GM19238 (cell line): ENCODE data around the gene PACS2.
"Not testable (repeated sequence)": the region's sequence is repeated elsewhere in the genome, so short reads cannot be mapped to it uniquely, and the experiment has no call there.

ENCODE experiments used
- DNase-seq: peaks from one replicate; pipeline ENCODE4 v3.0.0; 2011; ENCODE audit warnings: low spot score; ENCODE audit not compliant: insufficient read length

Gene PACS2

DNA sequence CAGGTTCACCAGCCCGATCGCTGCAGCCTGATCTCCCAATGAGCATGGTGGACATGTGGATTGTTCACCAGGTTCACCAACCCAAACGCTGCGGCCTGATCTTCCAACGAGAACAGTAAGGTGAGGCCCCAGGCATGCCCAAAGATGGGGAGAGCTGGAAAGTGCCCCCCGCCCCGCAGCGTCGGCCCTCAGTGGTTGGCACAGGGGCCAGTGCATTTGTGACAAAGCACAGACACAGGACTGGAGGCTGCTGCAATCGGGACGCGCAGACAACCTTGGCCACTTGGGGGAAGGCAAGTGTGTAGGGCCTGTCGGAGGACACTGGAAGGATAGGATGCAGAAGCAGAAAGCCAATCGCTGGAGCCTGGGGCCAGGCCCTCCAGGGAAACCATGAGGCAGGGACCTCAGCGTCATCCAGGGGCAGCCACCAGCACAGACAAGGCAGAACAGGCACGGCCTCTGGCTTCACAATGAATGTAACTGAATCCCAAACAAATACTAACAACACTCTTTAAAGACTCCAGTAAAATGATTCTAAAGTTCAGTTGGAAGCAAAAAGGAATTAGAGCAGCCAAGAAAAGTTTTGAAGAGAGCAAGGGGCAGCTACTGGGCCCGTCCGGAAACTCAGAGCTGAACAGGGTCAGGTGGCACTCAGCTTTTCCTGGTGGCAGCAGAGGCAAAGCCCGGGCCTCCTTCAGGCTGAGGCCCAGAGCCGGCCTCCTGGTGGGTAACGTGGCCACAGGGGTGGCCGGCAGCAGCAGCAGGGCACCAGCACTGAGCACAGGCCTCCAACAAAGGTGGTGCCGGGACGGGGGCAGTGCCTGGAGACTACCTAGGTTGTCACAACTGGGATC, 27.1 kb upstream of the PACS2 start:
- no peak for DNase-seq

DNA sequence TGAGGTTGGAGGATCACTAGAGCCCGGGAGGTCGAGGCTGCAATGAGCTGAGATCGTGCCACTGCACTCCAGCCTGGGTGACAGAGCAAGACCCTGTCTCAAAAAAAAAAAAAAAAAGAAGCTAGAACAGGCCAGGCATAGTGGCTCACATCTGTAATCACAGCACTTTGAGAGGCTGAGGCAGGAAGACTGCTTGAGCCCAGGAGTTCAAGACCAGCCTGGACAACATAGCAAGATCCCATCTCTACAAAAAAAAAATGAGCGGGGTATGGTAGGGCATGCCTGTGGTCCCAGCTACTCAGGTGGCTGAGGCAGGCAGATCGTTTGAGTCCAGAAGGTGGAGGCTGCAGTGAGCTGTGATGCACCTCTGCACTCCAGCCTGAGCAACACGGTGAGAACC, 25.6 kb upstream of the PACS2 start:
- not testable (repeated sequence) for DNase-seq

DNA sequence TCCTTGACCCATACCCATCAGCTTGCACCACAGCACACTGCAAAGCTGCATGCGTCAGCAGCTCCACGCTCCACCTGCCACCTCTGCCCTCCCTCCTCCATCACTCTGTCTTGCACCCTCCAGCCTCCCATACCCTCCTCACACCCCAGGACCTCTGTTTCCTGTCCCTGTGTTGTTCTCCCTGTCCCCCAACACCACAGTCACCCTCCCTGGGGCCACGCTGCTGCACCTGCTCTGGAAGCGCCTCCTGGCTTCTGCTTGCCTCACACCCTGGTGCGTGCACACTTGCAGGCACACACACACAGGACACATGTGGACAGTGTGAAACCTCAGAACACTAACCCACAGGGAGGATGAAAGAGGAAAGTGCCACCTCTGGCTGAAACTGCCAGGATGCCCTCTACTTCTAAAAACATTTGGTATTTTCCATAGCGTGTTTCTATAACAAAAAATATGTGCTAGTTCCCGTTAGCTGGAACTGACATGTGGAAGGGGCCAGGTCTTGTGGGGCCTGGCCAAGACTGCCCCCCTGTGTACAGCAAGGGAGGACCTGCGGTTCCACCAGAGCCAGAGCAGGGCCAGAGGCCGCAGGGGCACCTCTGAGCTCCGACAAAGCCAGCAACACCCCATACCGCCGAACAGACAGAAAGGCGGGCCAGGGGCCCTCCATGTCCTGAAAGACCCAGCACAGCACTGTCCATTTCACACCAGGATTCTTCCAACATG, 23.8 kb upstream of the PACS2 start:
- DNase-seq: peak; percentile 47

DNA sequence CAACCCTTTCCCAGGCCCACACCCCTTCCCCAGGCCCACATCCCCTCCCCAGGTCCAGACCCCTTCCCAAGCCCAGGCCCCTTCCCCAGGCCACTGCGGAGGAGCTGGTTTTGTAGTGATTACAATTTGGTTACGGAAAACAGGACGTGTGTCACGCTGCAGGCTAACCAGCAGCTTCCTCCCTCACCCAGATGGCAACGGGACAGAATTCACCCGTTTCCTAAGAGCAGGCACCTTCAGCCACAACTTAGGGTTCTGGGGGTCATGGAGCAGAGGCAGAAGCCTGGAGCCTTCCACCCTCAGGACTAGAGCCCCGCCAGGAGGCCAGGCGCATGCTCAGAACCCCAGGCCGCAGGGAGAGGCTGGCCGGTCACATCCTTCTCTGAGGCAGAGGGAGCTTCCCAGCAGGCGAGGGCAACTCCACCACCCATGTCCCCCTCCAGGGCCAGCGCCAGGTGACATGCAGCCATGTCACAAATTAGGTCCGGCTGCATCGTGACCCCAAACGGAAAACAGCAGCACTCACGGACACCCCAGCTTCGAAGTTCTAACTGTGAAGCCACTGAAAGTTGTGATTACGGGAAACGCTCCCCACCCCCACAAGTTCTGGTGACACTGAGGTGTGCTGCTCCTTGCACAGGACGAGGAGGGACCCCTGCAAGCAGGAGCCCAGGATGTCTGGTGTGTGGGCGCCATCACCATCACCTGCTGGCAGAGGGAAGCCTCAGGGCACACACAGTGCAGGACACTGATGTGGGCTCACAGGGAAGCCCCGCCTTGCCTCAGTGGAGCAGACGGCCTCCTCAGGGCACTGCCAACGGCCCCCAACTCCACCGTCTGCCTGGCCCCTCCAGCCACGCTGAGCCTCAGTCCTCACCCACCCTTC, 21.5 kb upstream of the PACS2 start:
- DNase-seq: no peak

DNA sequence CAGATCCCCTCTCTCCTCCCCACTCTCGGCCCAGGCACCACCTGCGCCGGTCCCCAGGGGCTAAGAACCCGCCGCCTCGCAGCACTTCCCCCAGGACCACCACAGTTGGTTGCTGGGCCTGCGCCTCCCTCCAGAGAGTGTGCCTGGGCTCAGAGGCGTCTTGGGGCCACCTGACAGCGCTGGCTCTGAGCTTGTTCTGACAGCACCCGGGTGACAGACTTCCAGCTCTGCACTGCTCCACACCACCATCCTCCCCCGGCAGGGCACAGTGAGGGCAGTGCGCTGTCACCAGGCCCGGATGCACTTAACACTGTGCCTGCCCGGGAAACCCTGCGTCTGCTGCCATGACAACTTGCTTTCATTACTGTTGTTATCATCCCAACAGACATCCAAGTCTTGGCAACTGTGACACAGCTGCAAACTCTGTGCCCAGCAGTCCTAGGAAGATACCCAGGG, 20.4 kb upstream of the PACS2 start:
- peak; percentile 60 for DNase-seq

DNA sequence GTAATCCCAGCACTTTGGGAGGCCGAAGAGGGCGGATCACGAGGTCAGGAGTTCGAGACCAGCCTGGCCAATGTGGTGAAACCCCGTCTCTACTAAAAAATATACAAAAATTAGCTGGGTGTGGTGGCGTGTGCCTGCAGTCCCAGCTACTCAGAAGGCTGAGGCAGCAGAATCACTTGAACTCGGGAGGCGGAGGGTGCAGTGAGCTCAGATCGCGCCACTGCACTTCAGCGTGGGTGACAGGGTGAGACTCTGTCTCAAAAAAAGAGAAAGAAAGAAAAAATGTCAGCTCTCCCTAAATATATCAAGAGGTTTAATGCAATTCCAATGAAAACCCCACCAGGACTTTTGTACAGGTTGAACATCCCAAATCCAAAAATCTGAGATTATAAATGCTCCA, 17.2 kb upstream of the PACS2 start:
- not testable (repeated sequence) for DNase-seq

DNA sequence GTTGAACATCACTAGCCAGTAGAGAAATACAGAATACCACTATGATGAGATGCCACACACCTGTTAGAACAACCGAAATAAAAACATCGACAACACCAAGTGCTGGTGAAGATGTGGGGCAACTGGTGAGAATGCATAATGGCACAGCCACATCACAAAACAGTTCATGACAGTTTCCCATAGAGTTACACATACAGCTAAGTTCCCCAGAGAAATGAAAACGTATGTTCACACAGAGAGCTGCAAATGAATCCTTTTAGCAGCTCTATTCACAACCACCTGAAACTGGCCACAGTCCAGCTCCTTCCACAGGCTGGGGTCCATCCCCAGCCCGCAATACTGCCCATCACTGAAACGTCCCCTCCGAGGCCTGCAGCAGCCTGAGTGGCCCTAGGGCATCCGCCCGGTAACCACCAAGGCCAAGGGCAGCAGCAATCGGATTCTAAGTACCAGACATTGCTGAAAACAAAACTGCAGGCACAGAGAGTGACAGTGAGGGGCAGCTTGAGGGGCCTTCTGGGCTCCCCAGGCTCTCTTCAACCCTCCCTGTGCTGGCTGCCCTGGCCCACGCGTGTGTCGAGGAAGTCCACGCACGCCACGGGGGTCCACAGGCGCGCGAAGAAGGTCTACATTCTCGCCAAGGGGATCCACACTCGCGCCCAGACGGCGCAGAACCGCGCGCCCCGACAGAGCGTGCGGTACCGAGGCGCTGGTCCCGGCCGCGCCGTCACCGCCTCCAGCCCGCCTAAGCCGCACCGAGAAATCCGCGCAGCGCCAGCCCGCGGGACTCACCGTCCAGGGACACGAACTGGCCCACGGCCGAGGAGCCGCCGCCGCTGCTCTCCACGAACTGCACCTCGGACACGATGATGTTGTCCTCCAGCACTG, 14.7 kb upstream of the PACS2 start:
- no peak for DNase-seq

DNA sequence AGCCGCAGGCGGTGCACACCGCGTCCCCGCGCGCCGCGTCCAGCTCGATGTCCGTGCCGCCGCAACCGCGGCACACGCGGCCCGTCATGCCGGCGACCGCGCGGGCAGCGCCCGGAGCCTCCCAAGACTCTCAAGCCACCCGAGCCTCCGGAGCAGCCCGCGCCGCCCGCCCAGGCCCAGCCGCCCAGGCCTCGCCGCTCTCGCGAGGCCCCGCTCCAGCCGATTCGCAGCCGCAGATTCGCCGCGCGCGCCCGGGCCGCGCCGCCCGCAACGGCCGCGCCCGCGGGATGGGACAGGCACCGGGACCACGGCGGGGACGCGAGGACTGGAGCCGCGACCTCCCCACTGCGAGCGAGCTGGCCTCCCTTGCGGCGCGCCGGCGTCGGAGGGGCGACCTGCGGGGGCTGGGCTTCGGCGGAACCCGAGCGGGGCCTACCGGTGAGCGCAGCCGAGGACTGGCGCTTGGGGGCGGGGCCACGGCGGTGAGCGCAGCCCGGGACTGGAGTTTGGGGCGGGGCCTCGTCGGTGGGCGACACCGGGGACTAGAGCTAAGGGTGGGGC, 13.9 kb upstream of the PACS2 start, which contains the start of gene BRF1:
Gene BRF1, minus strand, starts transcription at position 460 of the 561 bp plus-strand sequence. Its CDS starts 372 bp downstream, at position 88.
- peak; percentile 95 for DNase-seq

DNA sequence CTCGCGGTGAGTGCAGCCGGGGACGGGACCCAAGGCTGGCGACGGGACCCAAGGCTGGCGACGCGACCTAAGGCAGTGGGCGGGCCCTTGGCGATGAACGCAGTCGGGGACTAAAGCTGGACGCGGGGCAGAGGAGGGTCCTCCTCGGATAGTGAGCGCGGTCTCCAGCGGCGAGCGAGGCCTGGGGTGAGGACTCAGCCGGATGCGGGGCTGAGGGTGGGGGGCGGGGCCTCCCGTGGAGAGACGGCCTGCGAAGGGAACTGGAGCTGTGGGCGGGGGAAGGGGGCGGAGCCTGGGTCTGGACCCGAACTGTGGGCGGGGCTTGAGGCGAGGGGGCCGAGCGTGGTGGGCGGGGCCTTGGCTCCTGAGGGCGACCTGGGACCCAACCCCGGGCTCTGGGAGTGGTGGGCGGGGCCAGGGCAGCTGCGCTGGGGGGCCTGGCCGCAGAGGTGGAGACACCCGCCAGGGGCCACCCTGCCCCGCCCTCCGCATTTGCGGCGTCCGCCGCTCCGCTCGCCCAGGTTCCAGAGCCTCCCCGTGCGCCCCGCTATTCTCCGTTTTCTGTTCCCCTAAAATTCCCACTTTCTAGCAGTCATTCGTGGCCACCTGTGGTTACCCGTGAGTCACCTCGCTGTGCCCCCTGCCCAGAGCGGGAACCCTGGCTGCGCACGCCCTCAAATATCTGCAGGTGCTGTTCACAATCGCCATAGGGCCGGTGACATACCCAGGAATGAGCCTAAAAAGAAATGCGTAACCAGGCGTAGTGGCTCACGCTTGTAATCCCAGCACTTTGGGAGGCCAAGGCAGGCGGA, 13.2 kb upstream of the PACS2 start:
- peak; percentile 97 for DNase-seq

DNA sequence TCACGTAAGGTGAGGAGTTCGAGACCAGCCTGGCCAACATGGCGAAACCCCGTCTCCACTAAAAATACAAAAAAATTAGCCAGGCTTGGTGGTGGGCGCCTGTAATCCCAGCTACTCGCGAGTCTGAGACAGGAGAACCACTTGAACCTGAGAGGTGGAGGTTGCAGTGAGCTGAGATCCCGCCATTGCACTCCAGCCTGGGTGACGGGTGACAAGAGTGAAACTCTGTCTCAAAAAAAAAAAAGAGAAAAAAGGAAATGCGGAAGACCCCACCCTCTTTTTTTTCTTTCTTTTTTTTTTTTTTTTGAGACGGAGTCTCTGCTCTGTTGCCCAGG, 12.7 kb upstream of the PACS2 start:
- not testable (repeated sequence) for DNase-seq

DNA sequence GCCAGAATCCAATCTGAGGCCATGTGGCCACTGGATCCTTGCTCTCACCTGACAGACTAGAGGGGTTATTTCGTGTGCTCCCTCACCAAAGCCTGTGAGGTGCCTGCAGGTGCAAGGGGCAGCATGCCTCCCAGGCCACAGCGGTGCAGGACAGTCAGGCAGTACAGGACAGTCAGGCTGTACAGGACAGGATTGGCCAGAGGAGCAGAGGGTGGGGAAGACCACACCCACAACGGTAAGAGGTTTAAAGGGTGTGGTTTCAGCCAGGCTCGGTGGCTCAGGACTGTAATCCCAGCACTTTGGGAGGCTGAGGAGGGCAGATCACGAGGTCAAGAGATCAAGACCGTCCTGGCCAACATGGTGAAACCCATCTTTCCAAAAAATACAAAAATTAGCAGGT, 10.6 kb upstream of the PACS2 start:
- DNase-seq: no peak

DNA sequence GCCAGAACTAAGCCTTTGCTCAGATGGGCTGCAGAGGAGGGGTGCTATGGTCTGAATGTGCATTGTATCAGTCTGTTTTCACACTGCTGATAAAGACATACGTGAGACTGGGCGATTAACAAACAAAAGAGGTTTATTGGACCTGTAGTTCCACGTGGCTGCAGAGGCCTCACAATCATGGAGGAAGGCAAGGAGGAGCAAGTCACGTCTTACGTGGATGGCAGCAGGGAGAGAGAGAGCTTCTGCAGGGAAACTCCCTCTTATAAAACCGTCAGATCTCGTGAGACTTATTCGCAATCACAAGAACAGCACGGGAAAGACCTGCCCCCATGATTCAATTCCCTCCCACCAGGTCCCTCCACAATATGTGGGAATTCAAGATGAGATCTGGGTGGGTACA, 10.0 kb upstream of the PACS2 start:
- DNase-seq: no peak

DNA sequence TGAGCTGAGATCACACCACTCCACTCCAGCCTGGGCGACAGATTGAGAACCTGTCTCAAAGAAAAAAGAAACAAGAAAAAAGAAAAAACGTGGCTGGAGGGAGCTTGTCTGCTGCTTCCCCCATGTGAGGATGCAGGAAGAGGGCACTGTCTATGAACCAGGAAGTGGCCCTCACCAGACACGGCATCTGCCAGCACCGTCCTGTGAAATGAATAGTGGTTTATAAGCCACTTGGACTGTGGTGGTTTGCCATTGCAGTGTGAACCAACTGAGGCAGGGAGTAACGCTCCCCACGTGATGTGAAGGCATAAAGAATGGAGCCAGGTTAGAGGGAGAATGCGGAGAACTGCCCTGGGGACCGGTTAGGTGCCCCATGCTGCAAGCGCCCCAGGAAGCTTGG, 9.2 kb upstream of the PACS2 start:
- DNase-seq: no peak

DNA sequence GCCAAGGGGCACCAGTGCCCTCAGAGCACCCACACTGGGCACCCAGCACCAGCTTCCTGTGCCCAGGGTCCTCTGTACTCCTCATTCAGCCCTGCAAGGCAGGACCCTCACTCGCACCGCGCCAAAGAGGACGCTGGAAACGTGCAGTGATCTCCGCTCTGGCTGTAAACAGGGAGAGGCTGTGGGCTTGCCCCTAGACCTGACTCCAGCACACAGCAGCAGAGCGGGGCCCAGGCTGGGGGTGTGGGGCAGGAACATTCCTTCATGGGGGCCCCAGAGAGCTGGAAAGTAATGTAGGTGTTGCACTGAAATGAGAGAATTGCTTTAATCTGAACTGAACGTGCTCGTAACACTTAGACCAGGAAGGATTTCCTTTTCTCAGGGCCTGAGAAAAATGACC, 8.8 kb upstream of the PACS2 start:
- DNase-seq: no peak

DNA sequence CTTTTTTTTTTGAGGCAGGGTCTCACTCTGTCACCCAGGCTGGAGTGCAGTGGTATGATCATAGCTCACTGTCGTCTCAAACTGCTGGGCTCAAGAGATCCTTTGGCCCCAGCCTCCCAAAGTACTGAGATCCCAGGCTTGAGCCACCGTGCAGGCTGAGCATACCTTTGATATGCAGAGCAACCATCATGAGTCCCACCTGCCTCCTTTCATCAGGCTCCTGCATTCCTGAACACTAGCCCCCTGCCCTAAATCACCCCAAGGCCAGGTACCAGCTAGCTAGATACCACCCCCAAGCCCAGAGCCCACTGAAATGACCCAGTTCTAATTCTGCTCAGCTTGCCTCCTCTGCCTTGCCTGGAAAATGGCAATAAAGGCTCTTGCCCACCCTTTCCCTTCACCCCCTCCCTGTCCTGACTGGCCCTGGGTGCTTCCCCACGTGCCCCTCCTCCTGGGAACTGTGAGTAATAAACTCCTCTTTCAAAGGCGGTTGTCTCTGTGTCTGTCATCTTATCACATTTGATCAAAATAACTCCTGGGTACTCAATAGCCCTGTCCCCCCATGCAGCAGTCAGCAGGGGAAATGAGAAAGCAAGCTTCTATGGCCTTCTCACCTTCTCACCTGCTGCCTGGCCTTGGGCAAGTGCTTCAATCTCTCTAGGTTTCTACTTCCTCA, 7.4 kb upstream of the PACS2 start:
- no peak for DNase-seq

DNA sequence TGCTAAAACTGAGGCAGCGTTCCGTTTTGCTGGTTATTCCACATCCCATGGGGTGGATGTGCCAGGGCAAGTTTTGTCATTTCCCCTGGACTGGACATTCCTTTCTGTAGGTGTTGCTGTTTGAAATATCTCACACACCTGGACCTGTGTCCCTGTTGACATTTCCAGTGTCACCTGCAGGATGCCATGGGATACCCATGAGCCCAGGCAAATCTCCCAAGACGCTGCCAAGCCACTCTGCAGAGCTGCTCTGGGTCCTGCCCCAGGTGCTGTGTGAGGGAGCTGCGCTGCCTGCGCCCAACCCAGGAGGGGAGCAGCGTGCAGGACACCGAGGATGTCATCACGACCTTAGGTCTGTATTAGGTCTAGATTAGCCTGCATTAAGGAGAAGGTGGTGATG, 5.2 kb upstream of the PACS2 start:
- DNase-seq: no peak

DNA sequence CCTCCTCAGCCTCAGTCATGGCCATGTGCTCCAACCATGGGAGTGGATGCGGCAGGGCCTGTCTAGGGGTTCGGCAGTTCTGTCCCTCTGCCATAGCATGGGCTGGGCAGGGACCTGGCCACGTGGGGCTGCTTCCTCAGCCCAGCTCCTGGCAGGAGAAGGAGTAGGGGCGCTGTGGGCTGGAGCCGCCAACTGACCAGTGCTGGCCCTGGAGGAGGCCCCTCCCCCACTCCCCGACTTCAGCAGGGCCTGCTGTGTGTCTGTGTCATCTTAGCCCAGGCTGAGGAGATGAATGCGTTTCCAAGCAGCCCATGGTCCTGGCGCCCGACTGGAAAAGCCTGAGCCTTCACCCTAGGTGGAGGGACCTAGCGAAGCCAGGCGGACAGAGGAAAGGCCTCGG, 2.7 kb upstream of the PACS2 start:
- no peak for DNase-seq

DNA sequence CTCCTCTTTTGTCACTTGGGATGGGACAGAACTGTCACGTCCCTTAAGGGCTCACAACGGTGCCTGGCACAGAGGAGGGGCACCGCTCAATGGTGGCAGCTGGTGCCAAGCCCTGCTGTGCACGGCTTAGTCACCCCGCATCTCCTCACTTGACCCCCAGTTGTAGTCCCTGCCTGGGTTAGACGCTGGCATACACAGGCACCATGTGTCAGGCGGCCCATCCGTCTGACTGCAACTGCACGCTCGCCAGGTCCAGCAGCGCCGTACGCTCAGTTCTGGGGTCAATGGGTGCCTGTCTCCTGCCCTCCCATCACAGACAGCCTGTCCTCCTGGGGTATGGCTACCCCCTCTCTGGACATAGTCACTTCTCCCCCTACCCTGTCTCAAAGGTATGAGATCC, 1.6 kb upstream of the PACS2 start:
- DNase-seq: no peak
